ENCODE data around the gene SLC1A3.

SLC1A3 gene

DNA sequence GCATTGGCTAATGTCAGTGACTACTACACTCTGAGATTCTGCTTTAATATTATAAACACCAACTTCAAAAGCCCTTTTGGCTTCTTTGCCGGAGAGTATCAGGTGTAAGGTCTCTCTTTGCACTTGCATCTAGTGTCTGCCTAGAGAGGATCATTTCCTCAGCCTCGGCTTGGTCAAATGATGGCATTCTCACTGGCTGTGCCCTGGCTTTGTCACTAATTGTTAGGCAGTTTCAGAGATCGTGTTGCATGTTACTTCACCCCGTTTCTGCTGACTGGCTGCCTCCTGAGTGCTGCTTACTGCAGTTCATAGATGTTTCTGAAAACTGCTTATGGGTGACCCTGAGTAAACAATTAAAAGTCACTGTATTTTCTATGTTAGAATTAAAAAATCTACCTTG, 48.8 kb downstream of the SLC1A3 start:
- DNase-seq (ENCODE audit: low spot score) = no peak

GRCh38 chr5:36656556-36656955, 50.1 kb downstream of the SLC1A3 start:
- DNase-seq (ENCODE audit: low spot score) = no peak

DNA sequence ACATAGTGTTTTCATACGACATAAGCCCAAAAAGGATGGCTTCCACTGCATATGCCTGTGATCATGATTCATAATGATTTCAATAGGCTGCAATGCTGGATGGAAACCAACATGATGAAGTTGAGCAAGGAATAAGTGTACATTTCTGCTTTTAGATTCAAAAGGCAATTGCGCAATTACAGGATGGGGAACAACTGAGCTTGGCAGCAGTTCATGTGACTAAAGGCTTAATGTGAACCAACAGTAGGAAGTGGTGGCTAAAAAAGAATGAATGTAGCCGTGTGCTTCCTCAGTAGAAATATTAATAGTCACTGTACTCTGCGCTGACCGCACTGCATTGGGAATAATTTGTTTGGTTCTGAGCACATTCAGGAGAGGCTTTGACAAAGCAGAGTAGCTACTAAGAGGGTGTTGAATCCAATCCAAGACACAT, 51.2 kb downstream of the SLC1A3 start:
- DNase-seq (ENCODE audit: low spot score) = no peak

DNA sequence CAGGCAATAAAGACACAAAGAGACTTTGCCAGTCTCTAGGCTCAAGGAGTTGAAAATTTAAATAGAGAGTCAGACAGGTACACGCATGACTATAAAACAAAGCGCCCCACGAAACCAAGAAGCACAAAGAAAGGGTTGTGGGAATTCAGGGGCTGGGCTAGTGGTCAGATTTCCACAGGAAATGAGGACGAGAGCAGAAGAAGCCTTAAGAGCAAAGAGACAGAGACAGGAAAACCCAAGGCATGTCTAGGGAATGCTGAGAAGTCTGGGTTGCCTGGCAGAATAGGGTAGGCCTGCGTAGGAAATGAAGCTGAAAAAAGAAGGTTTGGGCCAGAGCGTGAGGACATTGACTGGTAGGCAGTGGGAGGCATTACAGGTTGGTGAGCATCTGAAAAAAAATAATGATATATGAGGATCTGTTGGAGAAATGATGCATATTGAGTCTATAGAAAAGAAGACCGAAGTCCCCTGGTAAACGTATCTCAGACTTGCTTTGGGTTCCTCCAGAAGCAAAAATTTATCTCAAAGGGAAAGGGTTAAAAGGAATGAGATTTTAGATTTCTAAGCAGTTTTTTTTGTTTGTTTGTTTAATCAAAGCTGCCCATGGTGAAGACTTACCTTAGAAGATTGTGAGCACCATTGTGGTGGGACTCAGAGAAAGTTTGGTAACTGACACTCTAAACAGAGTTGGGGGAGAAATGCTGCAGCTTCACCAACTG, 51.8 kb downstream of the SLC1A3 start:
- DNase-seq (ENCODE audit: low spot score) = no peak

- DNase-seq (ENCODE audit: low spot score) = no peak
Measured at GRCh38 chr5:36659411-36659810, 53.0 kb downstream of the SLC1A3 start.

DNA sequence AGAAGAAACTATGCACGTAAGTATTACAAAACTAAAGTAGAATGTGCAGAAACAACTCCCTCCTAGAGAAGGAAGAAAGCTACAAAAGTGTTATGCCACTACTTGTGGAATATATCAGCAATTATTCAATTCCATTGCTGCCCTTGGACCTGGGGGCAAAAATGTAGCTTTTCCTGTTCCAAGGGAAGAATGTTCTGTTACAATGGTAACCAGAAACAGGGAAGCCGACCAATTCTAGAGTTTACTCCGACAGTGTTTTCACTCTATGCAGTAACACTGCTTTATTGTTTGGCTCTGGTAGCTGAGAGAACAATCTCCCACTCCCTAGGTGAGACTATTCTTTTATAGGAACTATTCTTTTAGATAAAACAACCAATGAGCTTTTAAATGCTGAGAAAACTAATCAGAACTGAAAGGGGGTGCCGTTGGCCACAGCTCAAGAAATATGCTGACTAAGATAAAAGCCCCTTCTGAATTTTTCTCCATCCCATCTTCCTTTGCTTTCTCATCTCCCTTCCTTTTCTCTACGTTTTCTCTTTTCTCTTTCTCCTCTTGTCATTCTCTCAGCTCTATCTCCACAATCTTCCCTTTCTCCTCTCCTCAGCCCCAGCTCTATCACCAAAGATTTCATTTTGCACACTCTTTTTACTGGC, 54.1 kb downstream of the SLC1A3 start:
- no peak for DNase-seq (ENCODE audit: low spot score)

DNA sequence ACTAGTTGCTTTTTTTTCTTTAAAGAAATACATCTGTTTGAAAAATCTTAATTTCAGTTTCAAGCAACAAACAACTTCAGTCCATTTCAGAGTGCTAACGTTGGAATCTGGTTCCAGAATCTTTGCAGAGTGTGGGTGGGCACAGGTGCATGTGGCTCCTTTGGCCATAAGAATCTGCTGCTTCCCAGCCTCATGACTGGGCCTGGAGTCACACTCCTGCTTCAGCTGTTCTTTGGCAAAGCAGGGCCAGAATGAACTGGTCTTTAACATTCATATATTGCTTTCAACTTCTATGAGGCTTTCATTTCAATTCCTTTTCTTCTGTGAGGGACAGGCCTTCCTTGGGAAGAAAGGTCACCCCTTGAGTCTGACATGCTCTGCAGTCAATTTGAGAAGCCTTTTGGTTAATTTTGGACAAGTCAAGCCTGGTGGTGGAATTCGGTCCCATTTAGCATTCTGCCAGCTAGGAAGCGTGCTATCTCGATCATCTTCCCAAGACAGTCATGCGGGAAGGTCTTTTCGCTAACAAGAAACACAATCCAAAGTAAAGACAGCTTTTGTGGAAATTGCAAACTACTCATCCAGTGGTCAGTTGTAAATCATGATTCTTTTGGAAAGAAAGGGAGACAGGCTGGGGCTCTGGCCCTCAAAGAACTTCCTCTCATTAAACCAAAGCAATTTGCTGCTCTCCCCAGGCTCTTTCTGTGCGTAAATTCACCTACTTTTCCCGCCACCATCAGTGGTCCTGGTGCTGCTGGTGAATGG, 55.2 kb downstream of the SLC1A3 start:
- no peak for DNase-seq (ENCODE audit: low spot score)

GRCh38 chr5:36662291-36662851, 56.0 kb downstream of the SLC1A3 start:
- no peak for DNase-seq (ENCODE audit: low spot score)

DNA sequence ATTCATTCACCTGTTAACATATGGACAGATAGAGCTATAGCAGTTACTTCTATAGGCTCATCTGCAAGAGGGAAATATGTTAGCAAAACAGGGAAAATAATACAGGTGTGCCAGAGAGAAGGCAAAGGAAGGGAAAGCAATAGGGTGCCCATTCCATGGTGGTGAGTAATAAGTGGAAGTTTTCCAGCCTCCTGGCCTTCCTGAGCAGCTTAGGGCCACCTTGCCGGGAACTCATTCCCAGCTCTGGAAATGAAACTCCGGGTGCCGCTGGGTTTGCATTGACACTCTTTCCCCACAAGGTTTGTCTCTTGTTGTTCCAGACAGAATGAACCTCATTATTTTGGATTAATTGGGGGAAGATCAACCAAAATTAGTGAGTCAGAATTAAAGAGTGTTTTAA, 58.4 kb downstream of the SLC1A3 start:
- DNase-seq (ENCODE audit: low spot score) = no peak

GRCh38 chr5:36665628-36666027, 59.2 kb downstream of the SLC1A3 start:
- DNase-seq (ENCODE audit: low spot score) = no peak

DNA sequence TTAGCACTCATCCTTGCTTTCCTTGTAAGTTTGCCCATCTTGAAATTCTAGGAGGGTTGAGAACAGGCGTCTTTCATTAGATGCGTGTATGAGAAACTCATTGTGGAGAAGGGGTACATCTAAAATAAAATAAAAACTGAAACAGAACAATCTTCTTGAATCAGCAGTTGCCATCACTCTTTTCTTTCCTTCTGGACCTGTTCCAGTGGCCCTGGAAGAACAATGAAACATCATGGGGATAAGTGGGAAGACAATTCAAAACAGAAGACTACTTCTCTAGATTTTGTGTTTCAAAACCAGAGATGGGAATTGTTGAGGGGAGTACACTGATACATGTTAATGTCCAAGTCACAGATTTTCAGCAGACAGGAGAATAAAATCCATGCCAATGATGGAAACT, 59.9 kb downstream of the SLC1A3 start:
- no peak for DNase-seq (ENCODE audit: low spot score)

GRCh38 chr5:36666986-36667385, 60.6 kb downstream of the SLC1A3 start:
- DNase-seq (ENCODE audit: low spot score) = no peak

GRCh38 chr5:36667824-36668223, 61.4 kb downstream of the SLC1A3 start:
- no peak for DNase-seq (ENCODE audit: low spot score)

- no peak for DNase-seq (ENCODE audit: low spot score)
Measured at GRCh38 chr5:36669015-36669651, 62.7 kb downstream of the SLC1A3 start.

- DNase-seq (ENCODE audit: low spot score) = no peak
Measured at GRCh38 chr5:36670548-36670947, 64.1 kb downstream of the SLC1A3 start.

- no peak for DNase-seq (ENCODE audit: low spot score)
Measured at GRCh38 chr5:36675282-36675681, 68.9 kb downstream of the SLC1A3 start.

DNA sequence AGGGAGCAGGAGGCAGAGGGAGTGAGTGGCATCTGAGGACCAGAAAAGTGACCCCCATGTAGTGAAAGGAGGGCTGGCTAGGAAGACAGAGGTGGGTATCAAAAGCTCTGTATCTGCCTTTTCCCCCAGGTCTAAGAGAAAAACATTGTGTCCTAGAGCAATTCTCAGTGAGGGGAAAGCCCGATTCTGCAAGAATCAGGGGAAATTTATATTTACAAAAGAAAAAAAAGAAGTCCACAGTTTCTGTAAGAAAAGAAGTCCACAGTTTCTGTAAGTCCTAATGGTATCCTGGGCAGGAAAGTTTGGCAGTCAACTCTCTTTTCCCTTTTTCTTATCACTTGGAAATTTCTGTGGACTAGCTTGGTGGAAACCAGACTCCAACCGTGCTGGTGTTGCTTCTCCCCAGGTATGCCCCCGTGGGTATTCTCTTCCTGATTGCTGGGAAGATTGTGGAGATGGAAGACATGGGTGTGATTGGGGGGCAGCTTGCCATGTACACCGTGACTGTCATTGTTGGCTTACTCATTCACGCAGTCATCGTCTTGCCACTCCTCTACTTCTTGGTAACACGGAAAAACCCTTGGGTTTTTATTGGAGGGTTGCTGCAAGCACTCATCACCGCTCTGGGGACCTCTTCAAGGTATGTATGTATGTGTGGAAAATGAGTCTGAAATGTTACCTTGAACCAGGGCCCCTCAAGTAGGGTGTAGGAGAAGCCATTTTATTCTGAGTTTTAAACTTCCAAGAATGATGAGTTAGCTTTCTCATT, 73.0 kb downstream of the SLC1A3 start:
- DNase-seq (ENCODE audit: low spot score) = no peak

DNA sequence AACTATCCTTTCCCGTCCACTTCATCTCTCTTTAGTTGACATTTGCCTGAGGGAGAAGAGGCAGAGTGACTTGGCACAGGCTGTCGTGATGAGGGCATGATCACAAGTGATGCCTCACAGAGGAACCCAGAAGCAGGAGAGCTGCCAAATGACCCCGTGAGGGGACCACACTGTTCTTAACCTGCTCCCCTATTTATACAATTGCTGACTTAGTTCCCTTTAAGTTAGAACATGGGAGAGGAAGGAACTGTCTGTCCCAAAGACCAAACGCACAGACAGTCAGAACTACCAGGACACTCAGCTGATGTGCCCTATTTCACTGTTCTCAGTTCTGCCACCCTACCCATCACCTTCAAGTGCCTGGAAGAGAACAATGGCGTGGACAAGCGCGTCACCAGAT, 73.7 kb downstream of the SLC1A3 start:
- DNase-seq (ENCODE audit: low spot score) = no peak

DNA sequence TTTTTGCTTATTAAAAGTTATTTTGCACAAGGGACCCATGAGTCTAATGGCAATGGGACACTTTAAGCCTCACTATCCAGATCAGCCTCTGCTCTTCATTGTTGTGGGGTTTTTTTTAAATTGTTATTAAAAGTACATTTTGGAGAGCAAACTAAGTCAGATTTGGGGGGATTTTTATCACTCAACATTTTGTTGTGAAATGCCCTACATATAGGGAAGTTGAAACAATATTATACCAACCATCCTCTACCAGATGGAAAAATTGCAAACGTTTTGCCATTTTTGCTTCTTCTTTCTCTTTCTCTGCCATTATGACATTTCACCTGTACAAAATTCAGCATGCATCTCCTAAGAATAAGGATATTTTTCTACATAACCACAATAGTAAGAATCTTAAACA, 75.3 kb downstream of the SLC1A3 start:
- DNase-seq (ENCODE audit: low spot score) = no peak

DNA sequence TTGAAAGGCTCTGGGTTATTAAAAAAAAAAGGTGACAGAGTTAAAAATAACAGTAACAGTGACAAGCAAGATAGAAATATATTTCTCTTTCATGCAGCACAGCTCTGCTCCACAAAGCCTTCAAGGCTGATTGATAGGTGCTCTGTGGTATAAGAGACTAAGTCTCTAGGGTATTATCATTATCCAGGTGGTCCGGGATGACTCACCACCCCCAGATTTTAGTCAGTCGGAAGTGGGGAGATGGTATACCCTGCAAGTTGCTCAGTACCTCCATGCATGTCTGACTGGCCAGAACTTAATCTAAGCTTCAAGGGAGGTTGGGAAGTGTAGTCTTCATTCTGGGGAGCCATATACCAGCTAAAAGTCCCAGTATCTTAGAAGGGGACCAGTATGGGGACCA, 76.1 kb downstream of the SLC1A3 start:
- no peak for DNase-seq (ENCODE audit: low spot score)

DNA sequence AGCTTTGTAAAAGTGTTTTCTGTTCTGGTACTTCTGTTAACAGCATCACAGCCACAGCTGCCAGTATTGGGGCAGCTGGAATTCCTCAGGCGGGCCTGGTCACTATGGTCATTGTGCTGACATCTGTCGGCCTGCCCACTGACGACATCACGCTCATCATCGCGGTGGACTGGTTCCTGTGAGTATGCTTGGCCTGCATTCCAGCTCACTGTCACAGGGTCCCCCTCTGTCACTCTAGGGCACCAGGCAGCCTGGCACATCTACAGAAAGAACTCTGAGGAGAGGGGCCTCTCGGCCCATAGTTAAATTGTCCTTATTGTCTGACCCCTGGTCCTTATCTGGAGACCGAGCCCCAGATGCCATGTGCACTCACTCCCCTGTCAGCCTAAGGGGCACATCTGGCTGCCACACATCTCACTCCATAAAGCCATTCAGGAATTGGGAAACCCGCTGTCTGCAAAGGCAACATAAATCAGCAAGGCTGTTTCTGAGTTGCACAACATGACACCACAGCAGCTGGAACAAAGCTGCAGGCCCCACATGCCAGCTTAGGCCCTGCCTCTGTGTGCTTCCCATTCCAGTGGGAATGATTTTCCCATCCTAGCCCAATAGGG, 77.5 kb downstream of the SLC1A3 start:
- no peak for DNase-seq (ENCODE audit: low spot score)

All from hematopoietic multipotent progenitor cell treated with erythropoietin and hydrocortisone succinate and interleukin-3 and kit ligand, for 17 days (in vitro differentiated cells).